DMS114 treated with DMSO at 0.1 percent for 48 hours (cell line): ENCODE data around the gene C9orf72.
"Not testable (repeated sequence)": the region's sequence is repeated elsewhere in the genome, so short reads cannot be mapped to it uniquely, and the experiment has no call there.

ENCODE experiments used
- DNase-seq: peaks from one replicate; lab custom pipeline; 2025; ENCODE audit not compliant: unreplicated experiment; lab: John Stamatoyannopoulos, UW

Gene C9orf72

GRCh38 chr9:27519466-27520465, 53.5 kb downstream of the C9orf72 start:
- no peak for DNase-seq

GRCh38 chr9:27518809-27519208, 54.5 kb downstream of the C9orf72 start:
- DNase-seq = no peak

GRCh38 chr9:27518006-27518405, 55.3 kb downstream of the C9orf72 start:
- DNase-seq = no peak

- DNase-seq = no peak
Observed at GRCh38 chr9:27514551-27514950, 58.7 kb downstream of the C9orf72 start.

GRCh38 chr9:27511771-27512170, 61.5 kb downstream of the C9orf72 start:
- no peak for DNase-seq

- no peak for DNase-seq
Observed at GRCh38 chr9:27510780-27511179, 62.5 kb downstream of the C9orf72 start.

GRCh38 chr9:27506981-27507380, 66.3 kb downstream of the C9orf72 start:
- DNase-seq = no peak

GRCh38 chr9:27505744-27506161, 67.5 kb downstream of the C9orf72 start:
- no peak for DNase-seq

GRCh38 chr9:27504259-27504658, 69.0 kb downstream of the C9orf72 start:
- no peak for DNase-seq

- no peak for DNase-seq
Observed at GRCh38 chr9:27503623-27504022, 69.7 kb downstream of the C9orf72 start.

- not testable (repeated sequence) for DNase-seq
Observed at GRCh38 chr9:27500902-27501301, 72.4 kb downstream of the C9orf72 start.

- DNase-seq = no peak
Observed at GRCh38 chr9:27499451-27499850, 73.8 kb downstream of the C9orf72 start.

GRCh38 chr9:27497883-27498417, 75.3 kb downstream of the C9orf72 start:
- no peak for DNase-seq
